HEK293T (cell line): ENCODE data around the gene RNF135.
"Not testable (repeated sequence)": the region's sequence is repeated elsewhere in the genome, so short reads cannot be mapped to it uniquely, and the experiment has no call there.

Source experiments
- CTCF ChIA-PET: fragments of 350-600 bp; formaldehyde crosslinking; extraction: SDS; loops from one replicate; lab custom pipeline; 2021; ENCODE audit warnings: antibody characterized with exemption, inconsistent platforms; lab: Yijun Ruan, JAX
- POLR2A ChIA-PET: fragments of 350-600 bp; formaldehyde crosslinking; extraction: SDS; loops from one replicate; lab custom pipeline; 2020; ENCODE audit warnings: antibody characterized with exemption, inconsistent platforms; lab: Yijun Ruan, JAX
- DNase-seq: peaks from one replicate; pipeline ENCODE4 v3.0.0; 2012; ENCODE audit warnings: mixed read lengths; ENCODE audit errors: extremely low spot score
- ARNT ChIP-seq: fragments of 450-650 bp; IDR thresholded peaks from 2 replicates; pipeline ENCODE4 v1.6.1; 2017; ENCODE audit warnings: mild to moderate bottlenecking
- BHLHE40 ChIP-seq: fragments of 450-650 bp; IDR thresholded peaks from 2 replicates; pipeline ENCODE4 v1.6.1; 2016; ENCODE audit warnings: mild to moderate bottlenecking, moderate library complexity, borderline replicate concordance
- CTBP1 ChIP-seq: fragments of 450-650 bp; IDR thresholded peaks from 2 replicates; pipeline ENCODE4 v1.6.1; 2016; ENCODE audit warnings: borderline replicate concordance
- ELF4 ChIP-seq: fragments of 450-650 bp; IDR thresholded peaks from 2 replicates; pipeline ENCODE4 v1.6.1; 2017; ENCODE audit warnings: antibody characterized with exemption
- FOXA1 ChIP-seq: fragments of 450-650 bp; IDR thresholded peaks from 2 replicates; pipeline ENCODE4 v1.6.1; 2016; ENCODE audit warnings: mild to moderate bottlenecking
- FOXK2 ChIP-seq: fragments of 450-650 bp; IDR thresholded peaks from 2 replicates; pipeline ENCODE4 v1.6.1; 2016; ENCODE audit warnings: mild to moderate bottlenecking
- FOXM1 ChIP-seq: fragments of 450-650 bp; IDR thresholded peaks from 2 replicates; pipeline ENCODE4 v1.6.1; 2017; ENCODE audit warnings: mild to moderate bottlenecking, borderline replicate concordance
- HDGF ChIP-seq: fragments of 450-650 bp; IDR thresholded peaks from 2 replicates; pipeline ENCODE4 v1.6.1; 2017; ENCODE audit warnings: antibody characterized with exemption, borderline replicate concordance
- L3MBTL2 ChIP-seq: fragments of 450-650 bp; conservative IDR thresholded peaks from 2 replicates; pipeline ENCODE4 v1.6.1; 2016; ENCODE audit warnings: mild to moderate bottlenecking
- LEF1 ChIP-seq: fragments of 450-650 bp; IDR thresholded peaks from 2 replicates; pipeline ENCODE4 v1.6.1; 2017; ENCODE audit warnings: mild to moderate bottlenecking, borderline replicate concordance
- NFRKB ChIP-seq: fragments of 450-650 bp; IDR thresholded peaks from 2 replicates; pipeline ENCODE4 v1.6.1; 2016; ENCODE audit warnings: mild to moderate bottlenecking, moderate library complexity
- SP1 ChIP-seq: fragments of 450-650 bp; IDR thresholded peaks from 2 replicates; pipeline ENCODE4 v1.6.1; 2017
- SUZ12 ChIP-seq: fragments of 450-650 bp; IDR thresholded peaks from 2 replicates; pipeline ENCODE4 v1.6.1; 2016; ENCODE audit warnings: mild to moderate bottlenecking
- TARDBP ChIP-seq: fragments of 450-650 bp; IDR thresholded peaks from 2 replicates; pipeline ENCODE4 v1.6.1; 2016
- ZNF384 ChIP-seq: fragments of 450-650 bp; IDR thresholded peaks from 2 replicates; pipeline ENCODE4 v1.6.1; 2016
- TF ChIP-seq, protein P1 (sequence below): fragments of 450-650 bp; IDR thresholded peaks from 2 replicates; pipeline ENCODE4 v1.6.1; 2016

The RNF135 gene

DNA sequence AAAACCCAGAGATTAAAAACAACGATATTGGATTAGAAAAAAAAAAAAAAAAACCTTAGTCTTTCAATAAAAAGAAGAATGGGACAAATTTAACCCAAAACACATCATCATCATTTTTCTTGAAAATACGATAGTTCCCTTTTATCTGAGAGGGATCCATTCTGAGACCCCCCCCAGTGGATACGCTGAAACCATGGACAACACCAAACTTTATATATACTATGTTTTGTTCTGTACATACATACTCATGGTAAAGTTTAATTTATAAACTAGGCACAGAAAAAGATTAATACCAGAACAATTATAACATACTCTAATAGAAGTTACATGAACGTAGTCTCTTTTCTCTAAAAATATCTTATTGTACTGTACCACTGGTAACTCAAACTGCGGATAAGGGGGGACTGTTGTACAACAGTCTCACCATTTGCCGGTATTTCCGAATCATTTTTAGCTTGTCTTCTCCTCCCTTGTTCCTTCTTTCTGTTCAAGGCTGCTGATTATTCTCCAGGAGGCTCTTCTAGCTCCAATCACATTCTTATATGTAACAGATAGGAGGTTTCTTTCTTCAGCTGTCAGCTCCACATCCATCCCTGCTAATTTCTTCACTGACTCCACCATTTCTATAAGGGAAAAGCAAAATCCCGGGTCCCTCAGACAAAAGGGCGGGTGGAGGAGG lies 37.0 kb downstream of the RNF135 start:
- ChIA-PET POLR2A (interaction anchor here (0.7 to 2.0 kb wide), 9 partner anchors 10 to 213 kb away, joined by 3 to 17 read pairs (median 6); partner anchors contain the start of genes NF1, RNF135 and TEFM), CTCF (interaction anchor here (0.7 kb wide), 1 partner anchor 289 kb away, joined by 4 read pairs; no protein-coding TSS in a partner anchor)
- DNase-seq: no peak
- TF ChIP-seq SP1 (no peak), TARDBP (no peak), FOXK2 (no peak), ARNT (no peak), ZNF384 (no peak), HDGF (no peak), NFRKB (no peak), CTBP1 (no peak), FOXA1 (no peak), ELF4 (no peak), LEF1 (no peak), BHLHE40 (no peak)
- TF ChIP-seq, protein P1, sequence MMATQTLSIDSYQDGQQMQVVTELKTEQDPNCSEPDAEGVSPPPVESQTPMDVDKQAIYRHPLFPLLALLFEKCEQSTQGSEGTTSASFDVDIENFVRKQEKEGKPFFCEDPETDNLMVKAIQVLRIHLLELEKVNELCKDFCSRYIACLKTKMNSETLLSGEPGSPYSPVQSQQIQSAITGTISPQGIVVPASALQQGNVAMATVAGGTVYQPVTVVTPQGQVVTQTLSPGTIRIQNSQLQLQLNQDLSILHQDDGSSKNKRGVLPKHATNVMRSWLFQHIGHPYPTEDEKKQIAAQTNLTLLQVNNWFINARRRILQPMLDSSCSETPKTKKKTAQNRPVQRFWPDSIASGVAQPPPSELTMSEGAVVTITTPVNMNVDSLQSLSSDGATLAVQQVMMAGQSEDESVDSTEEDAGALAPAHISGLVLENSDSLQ: no peak

DNA sequence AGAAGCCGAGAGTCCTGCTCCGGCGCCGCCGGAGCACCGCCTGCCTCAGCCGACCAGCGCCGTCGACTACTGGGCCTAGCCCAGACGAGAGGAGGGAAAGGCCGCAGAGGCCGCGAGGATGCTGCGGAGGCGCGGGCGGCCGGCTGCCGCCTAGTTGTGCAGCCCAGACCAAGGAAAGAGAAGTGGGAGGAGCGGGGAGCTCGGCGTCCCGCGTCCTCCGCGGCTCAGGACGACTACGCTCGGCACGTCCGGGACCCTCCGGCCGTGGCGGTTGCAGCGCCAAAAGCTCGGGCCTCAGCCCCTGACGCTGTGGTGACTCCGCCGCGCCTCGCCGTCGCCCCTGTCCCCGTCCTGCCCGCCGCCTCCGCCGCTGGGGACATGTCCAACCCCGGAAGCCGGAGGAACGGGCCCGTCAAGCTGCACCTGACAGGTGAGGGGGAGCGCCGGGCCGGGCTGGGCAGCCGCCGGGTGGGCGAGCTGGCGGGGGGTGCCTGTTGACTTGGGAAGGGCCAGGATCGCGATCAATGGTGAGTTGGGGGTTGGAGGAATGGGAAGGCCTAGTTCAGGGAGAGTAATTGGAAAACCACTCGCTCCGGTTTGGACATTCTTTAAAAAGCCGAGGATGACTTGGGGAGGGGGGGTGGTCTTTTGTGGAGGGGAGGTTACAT lies 37.7 kb downstream of the RNF135 start:
- ChIA-PET POLR2A (interaction anchor here (0.7 to 2.0 kb wide), 10 partner anchors 10 to 212 kb away, joined by 3 to 17 read pairs (median 5); partner anchors contain the start of genes NF1, RNF135 and TEFM), CTCF (interaction anchor here (0.7 to 1.0 kb wide), 2 partner anchors 60 to 781 kb away, joined by 3 read pairs; no protein-coding TSS in a partner anchor)
- peak; percentile 41 for DNase-seq
- TF ChIP-seq NFRKB (no peak), ZNF384 (no peak), ELF4 (no peak), FOXK2 (no peak), CTBP1 (no peak), TARDBP (no peak), SP1 (no peak), L3MBTL2 (peak; percentile 67), SUZ12 (no peak), FOXA1 (no peak), HDGF (0 out of 2 replicates have a peak, but pooled peaks have one; percentile 37), ARNT (no peak), BHLHE40 (no peak), FOXM1 (no peak), LEF1 (no peak)
- TF ChIP-seq, protein P1: peak; percentile 15; the same call in 1 of the 2 replicates

DNA sequence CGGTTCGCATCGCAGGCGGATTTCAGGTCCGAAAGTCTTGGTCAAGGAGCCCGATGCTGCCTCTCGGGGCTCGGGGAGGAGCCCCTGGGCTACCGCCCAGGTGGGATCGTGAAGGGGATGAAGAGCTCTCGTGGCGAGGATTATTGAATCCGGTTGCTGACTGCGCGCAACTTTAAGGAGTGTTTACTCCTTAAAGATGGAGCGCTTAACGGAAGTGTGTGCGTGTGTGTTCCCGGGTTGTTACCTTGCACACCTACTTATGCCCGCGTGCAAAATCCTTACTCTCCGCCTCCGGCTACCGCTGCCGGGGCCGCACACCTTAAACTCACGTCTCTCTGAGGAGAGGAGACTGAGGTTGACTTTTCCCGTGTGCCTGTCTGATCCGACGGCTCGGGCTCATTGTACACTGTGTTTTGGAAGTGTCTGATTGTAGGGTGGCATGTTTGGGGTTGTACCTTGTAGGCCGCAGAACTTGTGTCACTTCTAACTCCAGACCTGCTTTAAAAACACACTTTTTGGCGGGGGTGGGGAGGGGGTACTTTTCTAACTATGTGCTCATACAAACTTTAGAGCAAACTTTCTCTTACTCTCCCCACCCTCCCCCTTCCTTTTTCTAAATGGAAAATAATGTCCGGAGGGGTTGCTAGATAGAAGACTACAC lies 38.3 kb downstream of the RNF135 start:
- CTCF ChIA-PET: interaction anchor here (0.7 to 1.0 kb wide), 2 partner anchors 59 to 782 kb away, joined by 3 read pairs; no protein-coding TSS in a partner anchor
- POLR2A ChIA-PET: interaction anchor here (0.7 to 2.0 kb wide), 9 partner anchors 11 to 212 kb away, joined by 3 to 17 read pairs (median 6); partner anchors contain the start of genes NF1, RNF135 and TEFM
- DNase-seq: peak; percentile 8

DNA sequence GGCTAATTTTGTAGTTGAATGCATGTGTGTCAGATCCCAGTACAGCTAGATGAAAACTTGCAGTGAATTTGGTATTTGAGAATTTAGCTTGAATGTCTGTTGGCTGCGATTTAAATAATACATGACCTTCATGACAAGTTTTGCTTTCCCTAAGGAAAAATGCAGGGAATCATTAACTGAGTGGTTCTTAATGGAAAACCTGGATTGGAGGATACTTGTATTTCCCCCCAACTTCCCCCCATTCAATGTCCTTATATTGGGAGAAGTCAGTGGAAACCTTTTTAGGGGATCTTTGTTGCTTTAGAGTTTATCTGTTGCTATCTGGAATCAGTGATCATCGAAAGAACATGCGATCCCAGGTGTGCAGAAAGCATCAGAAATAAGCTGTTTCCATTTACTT lies 39.2 kb downstream of the RNF135 start:
- CTCF ChIA-PET, POLR2A ChIA-PET: not testable (repeated sequence)

DNA sequence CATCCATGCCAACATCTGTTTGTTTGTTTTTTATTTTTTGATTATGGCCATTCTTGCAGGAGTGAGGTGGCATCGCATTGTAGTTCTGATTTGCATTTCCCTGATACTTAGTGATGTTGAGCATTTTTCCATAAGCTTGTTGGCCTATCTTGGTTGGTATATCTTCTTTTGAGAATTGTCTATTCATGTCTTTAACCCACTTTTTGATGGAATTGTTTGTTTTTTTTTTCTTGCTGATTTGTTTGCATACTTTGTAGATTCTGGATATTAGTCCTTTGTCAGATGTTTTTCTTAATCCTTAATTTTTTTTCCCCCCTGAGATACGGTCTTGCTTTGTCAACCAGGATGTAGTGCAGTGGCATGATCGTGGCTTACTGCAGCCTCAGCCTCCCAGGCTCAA lies 43.0 kb downstream of the RNF135 start:
- ChIA-PET CTCF (no interaction called here), POLR2A (no interaction called here)
- TF ChIP-seq FOXM1: no peak
- TF ChIP-seq ELF4: no peak
- TF ChIP-seq BHLHE40: no peak
- TF ChIP-seq LEF1: no peak
- no peak for TF ChIP-seq NFRKB
- no peak for TF ChIP-seq ZNF384
- no peak for TF ChIP-seq L3MBTL2
- no peak for TF ChIP-seq TARDBP
- TF ChIP-seq CTBP1: no peak
- TF ChIP-seq, protein P1: no peak
- no peak for TF ChIP-seq FOXK2
- no peak for TF ChIP-seq SP1
- no peak for TF ChIP-seq ARNT
- no peak for TF ChIP-seq HDGF
- no peak for TF ChIP-seq SUZ12
- TF ChIP-seq FOXA1: no peak
- no peak for DNase-seq

More for the DNA sequence above, 39.2 kb downstream of the RNF135 start:
- not testable (repeated sequence) for DNase-seq

DNA sequence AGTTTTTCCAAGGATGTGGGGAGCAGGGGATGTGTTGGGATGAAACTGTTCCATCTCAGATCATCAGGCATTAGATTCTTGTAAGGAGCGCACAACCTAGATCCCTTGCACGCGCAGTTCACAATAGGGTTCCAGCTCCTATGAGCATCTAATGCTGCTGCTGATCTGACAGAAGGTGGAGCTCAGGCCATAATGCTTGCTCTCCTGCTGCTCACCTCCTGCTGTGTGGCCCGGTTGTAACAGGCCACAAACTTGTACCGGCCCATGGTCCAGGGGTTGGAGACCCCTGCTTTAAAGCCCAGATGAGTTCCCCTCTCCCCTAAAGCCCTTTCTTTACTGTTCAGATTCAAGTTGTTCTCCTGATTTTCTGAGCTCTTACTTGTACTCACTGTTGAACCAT lies 44.8 kb downstream of the RNF135 start:
- ChIA-PET CTCF (interaction anchor here (1.0 to 1.3 kb wide), 2 partner anchors 18 to 199 kb away, joined by 3 read pairs; no protein-coding TSS in a partner anchor), POLR2A (interaction anchor here (1.2 kb wide), 1 partner anchor 79 kb away, joined by 4 read pairs; the partner anchor contains the start of gene NF1)
- DNase-seq: no peak
- no peak for TF ChIP-seq FOXK2
